Lower leg skin (tissue), 4 donors: ENCODE results near the gene ZNF653. TPM values are rescaled to one million over a fixed set of nuclear protein-coding genes. Genes with fewer than 3 reads are reported as not detected.

Experiments
- DNase-seq, 2 donors: peaks; one replicate each; pipeline ENCODE4 v3.0.0-alpha.2; 2019; ENCODE audit warnings: low spot score in 2 of 2
- H3K4me3 ChIP-seq: fragments of 200-600 bp; sonication (generic); 2 replicates; pipeline ENCODE4 v1.5.1; 2017; ENCODE audit warnings: mild to moderate bottlenecking, low read depth; ENCODE audit not compliant: poor library complexity, severe bottlenecking
- POLR2A ChIP-seq, 2 donors: fragments of 450-650 bp; IDR thresholded peaks; one replicate each; pipeline ENCODE4 v1.6.1; 2016 to 2017; ENCODE audit warnings: antibody characterized with exemption in 2 of 2, mild to moderate bottlenecking in 1 of 2, moderate library complexity in 1 of 2
- WGBS, 2 donors: methylation state at CpG; one replicate each; pipeline ENCODE4 v1.1.5; 2018; 5-methylcytosine and 5-hydroxymethylcytosine counted together
- intact Hi-C: fragments of 100-400 bp; cut with DNase I; formaldehyde crosslinking; loops from one replicate; pipeline ENCODE4 v1.15.0; 2023; ENCODE audit warnings: low total_unique reads
- total RNA-seq, 4 donors: library from RNA; depleted of rRNA; stranded (reverse); fragments of >200 nt; gene quantifications; one replicate each; pipeline ENCODE4 v1.1.0, GENCODE V29; 2016
- TF ChIP-seq, protein P1 (sequence below), 3 donors: fragments of 450-650 bp; IDR thresholded peaks; one replicate each; pipeline ENCODE4 v1.5.1; 2016; ENCODE audit warnings: antibody characterized with exemption in 3 of 3, mild to moderate bottlenecking in 3 of 3, moderate library complexity in 2 of 3

Gene ZNF653
- total RNA-seq, 4 donors from 2014 or later: 8.4 to 16.9 (median 11.6) TPM

DNA sequence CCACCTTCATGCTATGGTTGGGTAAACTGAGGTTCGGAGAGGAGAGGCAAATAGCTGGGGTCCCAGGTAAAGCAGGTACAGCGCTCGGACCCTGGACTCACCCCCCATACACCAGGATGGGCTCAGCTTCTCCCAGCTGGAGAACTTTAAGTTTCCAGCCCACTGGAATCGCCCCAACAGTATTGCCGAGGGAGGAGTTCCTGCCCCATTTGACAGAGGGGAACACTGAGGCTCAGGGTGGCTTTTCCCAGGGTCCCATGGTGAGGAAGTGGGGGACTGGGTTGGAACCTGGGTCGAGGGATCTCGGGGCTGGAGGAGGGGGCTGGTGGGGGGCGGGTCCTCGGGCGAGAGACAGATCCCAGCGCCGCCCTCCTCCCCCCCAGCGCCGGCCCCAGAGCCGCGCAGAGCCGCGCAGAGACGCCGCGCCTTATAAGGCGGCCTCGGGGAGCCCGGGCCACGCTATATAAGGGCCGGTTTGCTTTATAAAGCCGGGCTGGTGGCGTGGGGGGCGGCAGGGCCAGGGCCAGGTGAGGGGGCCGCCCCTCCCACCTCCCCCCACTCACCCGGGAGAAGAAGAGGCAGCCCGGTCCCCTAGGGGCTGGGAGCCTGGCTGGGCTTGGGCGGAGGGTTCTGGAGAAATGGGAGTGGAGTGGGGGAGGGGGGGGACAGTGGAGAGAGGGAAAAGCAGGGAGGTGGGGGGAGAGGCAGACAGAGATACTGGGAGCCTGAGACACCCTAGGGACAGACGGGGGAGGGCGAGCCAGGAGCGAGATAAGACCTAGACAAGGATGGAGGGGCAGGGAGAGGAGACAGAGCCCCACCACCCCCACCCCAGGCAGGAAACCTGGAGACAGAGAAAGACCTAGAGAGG is 34.1 kb upstream of the ZNF653 start:
- intact Hi-C loops: no loop called here

DNA sequence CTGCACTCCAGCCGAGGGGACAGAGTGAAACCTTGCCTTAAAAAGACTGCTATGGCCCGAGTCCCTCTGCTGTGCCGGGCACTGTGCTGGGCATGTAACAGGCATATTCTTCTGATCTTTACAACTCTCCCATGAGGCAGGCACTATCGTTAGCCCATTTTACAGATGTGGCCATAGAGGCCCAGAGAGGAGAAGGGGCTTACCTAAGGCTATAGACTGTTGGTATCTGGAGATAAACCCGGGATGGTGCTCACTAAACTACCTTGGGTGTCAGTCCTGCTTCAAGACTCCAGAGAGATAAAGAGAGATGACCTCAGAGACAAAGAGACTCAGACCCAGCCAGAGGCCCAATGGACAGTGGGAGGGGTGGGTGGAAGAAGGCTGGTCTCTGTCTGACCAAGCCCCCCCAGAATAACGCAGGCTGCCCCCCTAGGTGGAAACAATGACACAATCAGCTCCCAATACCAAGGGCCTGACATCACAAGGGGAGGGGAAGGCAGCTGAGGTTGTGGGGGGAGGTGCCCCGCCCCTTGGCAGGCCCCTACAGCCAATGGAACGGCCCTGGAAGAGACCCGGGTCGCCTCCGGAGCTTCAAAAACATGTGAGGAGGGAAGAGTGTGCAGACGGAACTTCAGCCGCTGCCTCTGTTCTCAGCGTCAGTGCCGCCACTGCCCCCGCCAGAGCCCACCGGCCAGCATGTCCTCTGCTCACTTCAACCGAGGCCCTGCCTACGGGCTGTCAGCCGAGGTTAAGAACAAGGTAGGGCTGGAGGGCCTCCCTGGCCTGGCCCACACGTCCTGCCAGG is 32.8 kb upstream of the ZNF653 start, which contains the start of gene CNN1:
Gene CNN1 (plus strand): TSS at position 620 of the 805 bp plus-strand sequence. CDS start 77 bp downstream, at position 697.
- intact Hi-C loops: no loop called here
- no peak for DNase-seq
- WGBS, 2 donors: 29 to 37% methylated on average over 21 of the region's 21 CpGs
- TF ChIP-seq, protein P1, sequence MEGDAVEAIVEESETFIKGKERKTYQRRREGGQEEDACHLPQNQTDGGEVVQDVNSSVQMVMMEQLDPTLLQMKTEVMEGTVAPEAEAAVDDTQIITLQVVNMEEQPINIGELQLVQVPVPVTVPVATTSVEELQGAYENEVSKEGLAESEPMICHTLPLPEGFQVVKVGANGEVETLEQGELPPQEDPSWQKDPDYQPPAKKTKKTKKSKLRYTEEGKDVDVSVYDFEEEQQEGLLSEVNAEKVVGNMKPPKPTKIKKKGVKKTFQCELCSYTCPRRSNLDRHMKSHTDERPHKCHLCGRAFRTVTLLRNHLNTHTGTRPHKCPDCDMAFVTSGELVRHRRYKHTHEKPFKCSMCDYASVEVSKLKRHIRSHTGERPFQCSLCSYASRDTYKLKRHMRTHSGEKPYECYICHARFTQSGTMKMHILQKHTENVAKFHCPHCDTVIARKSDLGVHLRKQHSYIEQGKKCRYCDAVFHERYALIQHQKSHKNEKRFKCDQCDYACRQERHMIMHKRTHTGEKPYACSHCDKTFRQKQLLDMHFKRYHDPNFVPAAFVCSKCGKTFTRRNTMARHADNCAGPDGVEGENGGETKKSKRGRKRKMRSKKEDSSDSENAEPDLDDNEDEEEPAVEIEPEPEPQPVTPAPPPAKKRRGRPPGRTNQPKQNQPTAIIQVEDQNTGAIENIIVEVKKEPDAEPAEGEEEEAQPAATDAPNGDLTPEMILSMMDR (IDR thresholded peaks at IDR 0.05): no peak
- TF ChIP-seq POLR2A (IDR thresholded peaks at IDR 0.05): no peak
- no peak within 1 kb of the TSS for H3K4me3 ChIP-seq

More for the DNA sequence above, 34.1 kb upstream of the ZNF653 start:
- DNase-seq: no peak
- TF ChIP-seq, protein P1 (IDR thresholded peaks at IDR 0.05): no peak
- TF ChIP-seq POLR2A (IDR thresholded peaks at IDR 0.05): no peak
- H3K4me3 ChIP-seq: no peak overlapping the region
- WGBS, 2 donors: 12 to 13% methylated on average over 30 to 36 of the region's 36 CpGs

DNA sequence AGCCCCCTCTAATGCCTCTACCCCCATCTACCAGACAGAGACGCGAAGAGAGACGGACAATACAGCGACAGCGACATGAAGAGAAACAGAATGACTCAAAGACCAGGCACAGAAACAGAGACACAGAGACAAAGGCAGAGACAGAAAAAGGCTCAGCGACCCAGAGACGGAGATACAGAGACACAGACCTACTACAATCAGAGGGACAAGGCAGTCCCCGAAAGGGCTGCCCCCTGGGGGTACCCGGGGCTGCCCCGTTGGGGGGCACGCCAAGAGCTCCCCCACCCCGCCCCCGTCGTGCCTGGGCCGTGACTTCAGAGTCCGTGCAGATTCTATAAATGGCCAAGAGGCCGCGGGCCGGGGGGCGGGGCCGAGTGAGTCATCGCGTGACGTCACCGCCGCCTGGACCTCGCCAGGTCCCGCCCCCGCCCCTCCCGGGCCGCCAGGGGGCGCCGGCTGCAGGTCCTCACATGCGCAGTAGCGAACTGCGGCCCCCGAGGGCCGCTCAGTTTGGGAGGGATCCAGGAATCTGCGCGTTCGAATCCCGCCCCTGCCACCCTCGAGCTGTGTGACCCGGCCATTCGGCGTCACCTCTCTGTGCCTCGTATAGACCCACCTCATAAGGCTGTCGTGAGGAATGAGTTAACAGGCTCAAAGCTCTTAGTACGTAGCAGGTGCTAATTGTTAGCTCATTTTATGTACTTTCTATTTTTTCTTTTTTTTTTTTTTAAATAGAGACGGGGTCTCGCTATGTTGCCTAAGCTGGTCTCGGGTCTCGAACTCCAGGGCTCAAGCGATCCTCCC is 30.4 kb upstream of the ZNF653 start:
- no peak overlapping the region for H3K4me3 ChIP-seq
- peak; percentile 68 to 96 for DNase-seq
- no peak for TF ChIP-seq POLR2A (IDR thresholded peaks at IDR 0.05)
- TF ChIP-seq, protein P1 (IDR thresholded peaks at IDR 0.05): no peak
- intact Hi-C loops: no loop called here
- WGBS, 2 donors: 14 to 16% methylated on average over 40 of the region's 54 CpGs

DNA sequence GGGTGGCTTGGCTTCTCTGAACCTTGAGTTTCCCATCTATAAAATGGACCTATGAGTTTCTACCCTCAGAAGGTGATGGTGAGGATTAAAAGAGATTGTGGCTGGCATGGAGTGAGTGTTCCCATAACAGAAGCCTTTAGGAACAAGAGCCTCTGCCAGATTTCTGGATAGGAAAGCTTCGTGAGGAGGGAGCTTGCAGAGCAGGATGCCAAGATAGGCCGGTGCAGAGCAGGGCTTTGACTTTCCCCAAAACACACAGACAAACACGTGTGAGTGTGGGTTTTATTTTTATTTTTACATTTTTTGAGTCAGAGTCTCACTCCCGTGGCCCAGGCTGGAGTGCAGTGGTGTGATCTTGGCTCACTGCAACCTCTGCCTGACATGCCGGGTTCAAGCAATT is 29.3 kb upstream of the ZNF653 start:
- TF ChIP-seq, protein P1 (IDR thresholded peaks at IDR 0.05): no peak
- no peak for TF ChIP-seq POLR2A (IDR thresholded peaks at IDR 0.05)
- intact Hi-C loops: no loop called here
- no peak overlapping the region for H3K4me3 ChIP-seq
- 47 to 50% methylated on average over 5 of the region's 5 CpGs for WGBS, 2 donors
- no peak for DNase-seq

DNA sequence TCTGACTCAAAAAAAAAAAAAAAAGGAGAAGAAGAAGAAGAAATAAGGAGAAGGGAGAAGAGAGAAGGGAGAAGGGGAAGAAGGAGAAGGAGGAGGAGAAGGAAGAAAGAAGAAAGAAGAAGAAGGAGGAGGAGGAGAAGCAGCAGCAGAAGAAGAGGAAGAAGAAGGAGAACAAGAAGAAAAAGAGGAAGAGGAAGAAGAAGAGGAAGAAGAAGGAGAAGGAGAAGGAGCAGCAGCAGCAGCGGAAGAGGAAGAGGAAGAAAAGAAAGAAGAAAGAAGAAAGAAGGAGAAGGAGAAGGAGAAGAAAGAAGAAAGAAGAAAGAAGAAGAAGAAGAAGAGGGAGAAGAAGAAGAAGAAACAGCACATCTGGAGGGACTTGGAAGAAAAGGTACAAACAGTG is 28.9 kb upstream of the ZNF653 start:
- 79 to 88% methylated on average over 1 of the region's 1 CpG for WGBS, 2 donors
- DNase-seq: no peak
- TF ChIP-seq POLR2A (IDR thresholded peaks at IDR 0.05): no peak
- TF ChIP-seq, protein P1 (IDR thresholded peaks at IDR 0.05): no peak
- intact Hi-C loops: no loop called here
- no peak overlapping the region for H3K4me3 ChIP-seq
